Measurements from ENCODE around the gene TRIM77. TPM values are rescaled to one million over a fixed set of nuclear protein-coding genes. Genes with fewer than 3 reads are reported as not detected.
"Not testable (repeated sequence)": the region's sequence is repeated elsewhere in the genome, so short reads cannot be mapped to it uniquely, and the experiment has no call there.

The TRIM77 gene, protein sequence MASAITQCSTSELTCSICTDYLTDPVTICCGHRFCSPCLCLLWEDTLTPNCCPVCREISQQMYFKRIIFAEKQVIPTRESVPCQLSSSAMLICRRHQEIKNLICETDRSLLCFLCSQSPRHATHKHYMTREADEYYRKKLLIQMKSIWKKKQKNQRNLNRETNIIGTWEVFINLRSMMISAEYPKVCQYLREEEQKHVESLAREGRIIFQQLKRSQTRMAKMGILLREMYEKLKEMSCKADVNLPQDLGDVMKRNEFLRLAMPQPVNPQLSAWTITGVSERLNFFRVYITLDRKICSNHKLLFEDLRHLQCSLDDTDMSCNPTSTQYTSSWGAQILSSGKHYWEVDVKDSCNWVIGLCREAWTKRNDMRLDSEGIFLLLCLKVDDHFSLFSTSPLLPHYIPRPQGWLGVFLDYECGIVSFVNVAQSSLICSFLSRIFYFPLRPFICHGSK
- total RNA-seq = not detected

DNA sequence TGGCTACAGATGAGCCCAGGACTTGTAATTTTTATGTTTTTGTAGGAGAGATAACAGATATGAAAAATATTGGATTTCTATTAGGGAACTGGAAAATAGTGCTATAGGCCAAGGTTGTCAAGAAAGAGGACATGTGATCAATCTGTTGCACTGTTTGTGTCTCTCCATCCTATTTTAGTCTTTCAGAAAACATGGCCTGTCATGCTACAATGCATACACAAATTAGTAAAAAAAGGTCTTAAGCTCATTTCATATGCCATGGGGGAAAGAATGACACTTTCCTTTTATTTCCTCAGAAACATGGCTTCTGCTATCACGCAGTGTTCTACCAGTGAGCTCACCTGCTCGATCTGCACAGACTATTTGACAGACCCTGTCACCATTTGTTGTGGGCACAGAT is at the start of gene TRIM77:
TSS of gene TRIM77 (plus strand) at position 301 of the 400 bp plus-strand sequence. CDS start at position 301, 0 bp downstream.
- DNase-seq (ENCODE audit: low spot score) = not testable (repeated sequence)

DNA sequence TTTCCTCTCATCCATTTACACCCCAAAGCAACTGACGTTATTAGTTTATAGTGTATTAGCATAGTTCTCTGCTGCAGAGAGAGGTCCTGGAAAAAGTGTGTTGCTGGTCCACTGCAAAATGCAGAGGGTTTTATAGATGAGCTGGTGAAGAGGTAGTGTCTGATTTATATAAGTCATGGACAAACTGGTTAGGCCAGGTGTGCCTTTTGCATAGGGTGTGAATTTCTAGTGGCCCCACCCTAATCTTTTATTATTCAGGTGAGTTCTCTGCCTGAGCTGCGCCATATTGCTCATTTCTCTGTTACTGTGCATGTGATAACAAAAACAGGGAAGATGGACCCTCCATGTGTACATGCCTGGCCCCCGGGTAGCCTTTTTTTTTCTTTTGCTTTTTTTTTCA is 43.1 kb upstream of the TRIM77 start:
- DNase-seq (ENCODE audit: low spot score) = no peak

DNA sequence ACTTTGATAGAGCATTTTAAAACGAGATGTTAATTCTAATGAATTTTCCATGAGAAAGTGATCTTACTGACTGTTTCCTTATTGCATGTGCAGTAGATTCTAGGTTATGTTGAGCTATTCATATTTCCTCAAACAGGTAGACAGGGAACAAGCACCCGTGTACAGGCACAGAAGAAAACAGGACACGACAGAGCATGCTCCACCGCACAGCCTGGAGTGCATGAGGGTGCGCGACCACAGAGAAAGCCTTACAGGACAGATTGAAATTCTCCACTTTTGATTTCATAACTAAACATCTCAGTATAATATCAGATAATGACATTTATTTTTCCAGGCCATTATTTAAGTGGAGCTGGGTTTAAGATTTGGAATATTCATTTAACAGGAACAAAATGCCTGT is 41.9 kb upstream of the TRIM77 start:
- DNase-seq (ENCODE audit: low spot score) = not testable (repeated sequence)

DNA sequence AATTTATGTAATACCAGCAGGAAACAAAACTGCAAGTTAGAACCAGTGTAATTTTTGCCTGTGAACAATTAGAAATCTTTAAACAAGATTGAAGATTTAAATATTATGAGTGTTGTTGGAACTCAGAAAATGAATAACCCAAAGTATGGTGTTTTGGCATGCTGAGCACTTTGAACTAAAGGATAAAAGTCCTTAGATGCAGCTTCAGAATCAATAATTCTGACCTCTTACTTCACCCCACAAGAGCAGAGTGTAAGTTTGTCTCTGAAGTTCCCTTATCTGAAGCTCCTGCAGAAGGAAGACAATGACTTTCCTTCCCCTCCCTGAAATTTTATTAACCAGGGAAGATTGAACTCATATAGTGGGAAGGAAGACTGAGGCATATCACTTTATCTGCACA is 40.5 kb upstream of the TRIM77 start:
- DNase-seq (ENCODE audit: low spot score) = not testable (repeated sequence)

DNA sequence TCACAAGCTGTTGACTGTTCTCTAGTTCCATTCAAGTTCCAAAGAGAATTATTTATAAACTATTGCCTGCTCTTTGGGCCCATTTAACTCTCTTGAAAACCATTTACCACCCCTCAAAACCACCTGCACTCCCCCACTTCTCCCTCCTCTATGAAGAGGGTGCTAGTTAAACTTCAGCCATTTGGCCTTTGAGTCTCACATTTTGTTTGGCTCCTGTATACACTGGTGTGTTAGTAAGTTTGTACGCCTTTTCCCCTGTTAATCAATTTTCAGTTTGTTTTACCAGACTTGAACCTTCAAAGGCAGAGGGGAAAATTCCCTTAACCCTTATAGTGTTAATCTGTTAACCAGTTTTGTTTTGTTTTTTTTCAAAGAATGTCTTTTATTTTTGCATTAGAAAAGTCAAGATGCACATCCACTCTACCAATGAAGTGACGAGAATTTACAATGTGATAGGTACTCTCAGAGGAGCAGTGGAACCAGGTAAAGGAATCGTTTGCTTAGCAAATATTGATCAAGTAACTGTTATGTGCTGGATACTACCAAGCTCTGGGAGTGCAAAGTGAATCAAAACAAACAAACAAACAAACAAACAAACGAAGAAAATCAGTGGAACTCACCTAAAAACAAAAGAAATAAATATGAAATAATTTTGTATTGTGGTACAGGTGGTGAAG is 40.0 kb upstream of the TRIM77 start:
- DNase-seq (ENCODE audit: low spot score) = not testable (repeated sequence)

DNA sequence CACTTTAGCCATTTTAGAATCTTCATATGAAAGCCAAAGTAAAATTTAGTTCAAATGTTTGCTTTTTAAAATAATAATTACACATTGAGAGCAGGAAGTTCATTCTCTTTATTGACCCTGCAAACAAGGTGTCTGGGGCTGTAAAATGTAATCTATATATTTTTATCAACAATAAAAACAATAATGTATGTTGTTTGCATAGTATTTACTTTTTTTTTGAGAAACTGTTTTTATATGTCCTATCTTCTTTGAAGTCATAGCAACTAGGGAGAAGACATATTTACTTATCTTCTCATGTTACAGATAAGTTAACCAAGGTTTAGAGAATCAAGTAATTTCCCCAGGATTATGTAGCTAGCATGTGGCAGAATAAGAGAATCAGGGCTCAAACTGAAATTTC is 37.6 kb upstream of the TRIM77 start:
- DNase-seq (ENCODE audit: low spot score) = not testable (repeated sequence)

DNA sequence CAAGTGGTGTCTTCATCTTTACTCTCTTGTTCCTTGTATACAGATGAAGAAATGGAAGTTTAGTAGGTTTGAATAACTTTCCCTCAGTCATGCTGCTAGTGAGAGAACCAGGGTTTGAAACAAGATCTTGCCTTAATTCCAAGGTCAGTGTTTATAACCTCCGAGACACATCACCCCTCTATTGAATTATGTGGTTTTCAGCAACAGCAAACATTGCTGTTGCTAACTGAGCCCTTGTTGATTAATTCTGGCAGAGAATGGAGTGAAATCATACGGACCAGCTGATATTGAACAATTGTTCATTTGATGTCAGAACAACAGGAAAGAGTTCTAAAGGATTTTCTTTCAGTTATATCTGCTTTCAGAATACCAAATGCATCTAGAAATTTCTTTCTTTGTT is 36.7 kb upstream of the TRIM77 start:
- not testable (repeated sequence) for DNase-seq (ENCODE audit: low spot score)

DNA sequence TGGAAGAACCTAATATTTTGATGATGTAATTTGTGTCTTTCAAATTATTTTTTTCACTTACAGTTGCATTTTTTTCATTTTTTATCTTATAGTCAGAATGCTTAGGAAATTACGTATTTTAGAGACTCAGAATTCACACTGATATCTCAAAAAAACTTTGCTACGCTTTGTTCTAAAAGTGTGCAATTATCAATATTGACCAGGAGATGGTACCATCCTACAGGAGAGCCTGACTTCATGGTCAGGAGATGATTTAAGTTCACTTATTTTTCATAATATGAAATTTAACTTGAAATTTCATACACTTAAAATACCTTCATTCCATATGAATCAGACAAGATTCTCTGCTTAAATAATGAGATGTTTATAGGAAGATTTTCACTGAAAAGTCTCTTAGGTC is 34.7 kb upstream of the TRIM77 start:
- not testable (repeated sequence) for DNase-seq (ENCODE audit: low spot score)

DNA sequence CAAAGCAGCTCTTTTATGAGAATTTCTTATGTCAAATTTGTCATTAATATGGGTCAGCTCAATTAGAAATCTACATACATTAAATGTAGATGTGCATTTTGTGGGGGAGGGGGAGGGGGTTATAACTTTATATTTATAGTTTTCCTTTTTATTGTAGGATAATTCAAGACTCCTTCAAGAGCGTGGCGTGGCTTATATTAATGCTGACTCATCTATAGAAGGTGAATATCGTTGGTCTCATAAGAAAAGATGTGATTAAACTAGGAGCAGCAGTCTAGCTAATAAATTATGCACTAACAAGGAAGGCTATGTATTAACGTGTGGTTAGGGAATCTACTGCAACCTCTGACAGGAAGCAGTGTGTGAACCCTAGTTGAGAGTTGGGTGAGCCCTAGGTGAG is 34.2 kb upstream of the TRIM77 start:
- DNase-seq (ENCODE audit: low spot score) = not testable (repeated sequence)

DNA sequence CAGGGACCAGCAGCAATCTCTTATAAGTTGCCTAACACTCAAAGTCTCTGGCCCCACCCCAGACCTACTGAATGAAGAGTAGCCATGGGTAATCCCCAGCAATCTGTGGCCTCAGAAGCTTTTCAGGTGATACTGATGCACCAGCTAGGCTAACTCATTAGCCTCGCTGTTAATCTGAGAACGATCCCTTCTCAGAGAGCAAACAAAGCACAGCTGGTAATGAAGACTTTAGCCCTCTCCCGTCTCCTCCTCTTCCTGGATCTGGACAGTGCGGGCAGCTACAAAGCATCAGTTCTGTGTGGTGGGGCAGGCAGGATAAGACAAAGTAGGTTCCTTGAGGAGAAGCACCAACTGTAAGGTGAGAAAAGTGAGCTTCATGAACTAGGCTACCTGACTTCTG is 3.0 kb upstream of the TRIM77 start:
- not testable (repeated sequence) for DNase-seq (ENCODE audit: low spot score)

DNA sequence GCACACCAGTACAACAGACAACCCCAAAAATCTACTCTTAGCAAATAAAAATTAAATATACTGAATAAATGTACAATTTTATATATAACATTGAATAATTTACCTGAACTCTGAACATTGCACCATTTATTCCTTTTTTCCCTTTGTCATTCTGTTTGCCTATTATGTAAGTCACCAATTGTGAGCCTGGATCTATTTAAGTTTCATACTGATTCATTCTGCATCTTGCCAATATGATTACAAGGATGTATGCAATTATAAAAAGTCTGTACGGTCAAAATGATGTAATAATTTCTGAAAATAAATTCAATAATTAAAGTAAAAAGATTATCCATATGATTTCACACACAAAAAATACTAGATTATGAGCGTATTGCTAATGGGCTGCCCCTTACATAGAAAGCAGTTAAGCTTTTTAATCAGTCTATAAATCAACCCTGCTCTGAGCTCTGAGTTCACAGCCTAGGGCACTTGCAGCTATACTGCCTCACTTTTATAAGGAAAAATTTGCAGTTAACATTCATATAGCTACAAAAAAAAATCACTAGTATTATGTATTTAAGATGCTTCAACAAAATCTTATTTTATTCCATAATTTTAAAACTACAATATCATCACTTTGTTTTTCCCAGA is 14.9 kb downstream of the TRIM77 start:
- not testable (repeated sequence) for DNase-seq (ENCODE audit: low spot score)

DNA sequence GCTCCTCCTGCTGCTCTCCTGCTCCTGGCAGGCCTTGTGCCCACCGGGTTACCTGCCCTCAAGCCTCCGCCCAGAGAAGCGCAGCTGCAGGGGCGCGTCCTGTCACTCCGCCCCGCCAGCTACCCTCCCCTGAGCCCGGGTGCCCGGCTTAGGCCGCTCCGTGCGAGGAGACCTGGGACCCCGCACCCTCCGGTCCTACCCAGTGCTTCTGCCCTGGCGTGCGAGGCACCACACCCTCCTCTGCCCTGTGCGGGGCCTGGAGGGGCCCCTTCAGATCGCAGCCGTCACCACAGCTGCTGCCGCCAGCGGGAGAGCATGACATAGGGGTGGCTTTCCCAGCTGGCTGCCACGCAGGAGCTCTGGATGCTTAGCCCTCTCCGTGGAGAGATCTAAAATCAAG is 20.1 kb downstream of the TRIM77 start:
- not testable (repeated sequence) for DNase-seq (ENCODE audit: low spot score)

DNA sequence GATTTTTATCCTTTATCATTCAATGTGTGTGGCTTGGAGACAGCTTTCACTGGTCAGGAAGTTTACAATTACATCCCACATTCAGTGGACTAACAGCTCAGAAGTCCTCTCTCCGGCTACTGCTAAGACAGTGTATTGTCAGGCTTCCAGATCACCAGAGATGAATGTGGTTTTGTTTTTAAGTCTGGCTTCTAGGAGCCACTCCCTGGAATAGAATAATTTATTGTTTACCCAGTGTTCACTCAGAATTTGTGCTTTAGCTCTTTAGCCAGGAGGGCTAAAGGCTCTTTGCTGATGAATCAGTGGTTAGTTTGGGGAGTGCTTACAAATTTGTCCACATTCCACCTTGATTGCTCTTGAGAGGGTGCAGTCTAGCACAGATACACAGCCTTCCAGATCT is 26.5 kb downstream of the TRIM77 start:
- DNase-seq (ENCODE audit: low spot score) = no peak

DNA sequence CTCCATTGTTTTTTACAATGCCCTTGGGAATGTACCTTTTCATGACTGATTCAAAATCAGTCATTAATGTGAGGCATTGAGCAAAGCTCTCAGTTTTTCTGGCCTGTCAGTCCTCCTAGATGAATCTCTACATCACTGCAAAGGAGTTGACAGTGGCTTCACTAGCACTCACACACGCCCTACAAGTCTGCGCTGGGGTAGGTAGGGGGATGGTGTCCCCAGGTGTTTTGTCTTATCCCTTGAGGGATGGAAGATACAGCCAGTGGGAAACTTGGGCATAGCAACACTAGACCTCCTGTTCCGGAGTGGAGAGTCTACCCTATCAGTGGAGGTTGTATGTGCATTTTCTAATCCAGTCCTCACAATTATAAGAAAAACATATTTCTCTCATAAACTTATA is 27.0 kb downstream of the TRIM77 start:
- no peak for DNase-seq (ENCODE audit: low spot score)

DNA sequence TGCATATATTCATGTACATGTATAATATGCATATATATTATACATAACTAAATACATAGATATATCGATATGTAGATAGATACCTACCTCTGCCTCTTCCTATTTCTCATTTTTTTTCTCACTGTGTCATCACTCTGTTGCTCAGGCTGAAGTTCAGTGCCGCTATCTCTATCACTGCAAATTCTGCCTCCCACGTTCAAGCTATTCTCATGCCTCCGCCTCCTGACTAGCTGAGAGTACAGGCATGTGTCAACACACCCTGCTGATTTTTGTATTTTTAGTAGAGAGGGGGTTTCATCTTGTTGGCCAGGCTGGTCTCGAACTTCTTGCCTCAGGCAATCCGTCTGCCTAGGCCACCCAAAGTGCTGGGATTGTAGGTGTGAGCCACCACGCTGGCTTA is 31.3 kb downstream of the TRIM77 start:
- not testable (repeated sequence) for DNase-seq (ENCODE audit: low spot score)

DNA sequence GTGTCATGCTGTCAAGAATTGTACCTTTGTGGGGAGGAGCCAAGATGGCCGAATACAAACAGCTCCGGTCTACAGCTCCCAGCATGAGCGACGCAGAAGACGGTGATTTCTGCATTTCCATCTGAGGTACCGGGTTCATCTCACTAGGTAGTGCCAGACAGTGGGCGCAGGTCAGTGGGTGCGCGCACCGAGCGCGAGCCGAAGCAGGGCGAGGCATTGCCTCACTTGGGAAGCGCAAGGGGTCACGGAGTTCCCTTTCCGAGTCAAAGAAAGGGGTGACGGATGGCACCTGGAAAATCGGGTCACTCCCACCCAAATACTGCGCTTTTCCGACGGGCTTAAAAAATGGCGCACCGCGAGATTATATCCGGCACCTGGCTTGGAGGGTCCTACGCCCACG is 34.1 kb downstream of the TRIM77 start:
- not testable (repeated sequence) for DNase-seq (ENCODE audit: low spot score)

DNA sequence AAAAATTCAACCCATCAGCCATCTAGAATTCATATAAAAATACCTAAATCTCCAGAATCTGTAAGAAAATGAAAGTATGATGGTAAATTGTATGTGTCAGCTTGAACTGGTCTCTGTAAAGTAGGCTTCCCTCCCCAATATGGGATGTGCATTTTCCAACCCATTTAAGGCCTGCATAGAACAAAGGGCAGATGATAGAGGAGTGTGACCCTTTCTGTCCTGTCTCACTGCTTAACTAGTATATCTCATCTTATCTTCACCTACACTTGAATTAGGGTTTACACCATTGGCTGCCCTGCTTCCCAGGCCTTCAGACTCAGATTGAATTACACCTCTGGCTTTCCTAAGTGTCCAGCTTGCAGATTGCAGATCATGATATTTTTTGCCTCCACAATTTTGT is 40.7 kb downstream of the TRIM77 start:
- not testable (repeated sequence) for DNase-seq (ENCODE audit: low spot score)

Other genes starting within 250 kb of the TRIM77 start
- gene NOX4, start 218.9 kb upstream of the TRIM77 start, total RNA-seq = 1.9 TPM
- not detected for gene TRIM49, start 98.3 kb downstream of the TRIM77 start, total RNA-seq
- not detected for gene TRIM64B, start 168.2 kb downstream of the TRIM77 start, total RNA-seq
- gene TRIM49D1, start 211.9 kb downstream of the TRIM77 start, total RNA-seq = not detected
- gene TRIM49D2, start 213.8 kb downstream of the TRIM77 start, total RNA-seq = not detected

Measured in mucosa of gallbladder (tissue), 1 donor.